SK-N-MC (cell line): ENCODE data around the gene OLIG2.

Source experiments
- DNase-seq: peaks from one replicate; pipeline ENCODE4 v3.0.0-alpha.2; 2011; ENCODE audit warnings: low read depth, low spot score
- H3K27ac ChIP-seq: fragments of 200-600 bp; sonication (generic); 2 replicates; pipeline ENCODE4 v1.5.1; 2016; ENCODE audit warnings: mixed run types
- H3K36me3 ChIP-seq: fragments of 200-600 bp; sonication (generic); 2 replicates; pipeline ENCODE4 v1.6.1; 2017; ENCODE audit warnings: antibody characterized with exemption, low read length, mixed read lengths; ENCODE audit not compliant: insufficient read depth
- H3K4me3 ChIP-seq: fragments of 200-600 bp; sonication (generic); 2 replicates; pipeline ENCODE4 v1.5.1; 2016
- H3K9ac ChIP-seq: fragments of 200-600 bp; sonication (generic); 2 replicates; pipeline ENCODE4 v1.8.0; 2017; ENCODE audit warnings: mixed run types, mixed read lengths; ENCODE audit not compliant: insufficient read length
- H3K9me3 ChIP-seq: fragments of 200-600 bp; sonication (generic); 2 replicates; pipeline ENCODE4 v1.6.1; 2017; ENCODE audit warnings: low read depth, mild to moderate bottlenecking, antibody characterized with exemption, low read length, moderate library complexity, mixed read lengths
- EZH2 ChIP-seq: fragments of 200-600 bp; sonication (generic); IDR thresholded peaks from one replicate; pipeline ENCODE4 v1.6.1; 2017; ENCODE audit warnings: antibody characterized with exemption
- FOXP2 ChIP-seq: optimal IDR thresholded peaks from 2 replicates; pipeline ENCODE3; 2011; ENCODE audit warnings: mild to moderate bottlenecking, moderate library complexity; ENCODE audit not compliant: insufficient read depth; ENCODE audit errors: extremely low read length, control extremely low read depth
- POLR2AphosphoS5 ChIP-seq: IDR thresholded peaks from 2 replicates; pipeline ENCODE4 v1.6.1; 2012; ENCODE audit warnings: mild to moderate bottlenecking, low read depth, low read length, borderline replicate concordance

The OLIG2 gene

DNA sequence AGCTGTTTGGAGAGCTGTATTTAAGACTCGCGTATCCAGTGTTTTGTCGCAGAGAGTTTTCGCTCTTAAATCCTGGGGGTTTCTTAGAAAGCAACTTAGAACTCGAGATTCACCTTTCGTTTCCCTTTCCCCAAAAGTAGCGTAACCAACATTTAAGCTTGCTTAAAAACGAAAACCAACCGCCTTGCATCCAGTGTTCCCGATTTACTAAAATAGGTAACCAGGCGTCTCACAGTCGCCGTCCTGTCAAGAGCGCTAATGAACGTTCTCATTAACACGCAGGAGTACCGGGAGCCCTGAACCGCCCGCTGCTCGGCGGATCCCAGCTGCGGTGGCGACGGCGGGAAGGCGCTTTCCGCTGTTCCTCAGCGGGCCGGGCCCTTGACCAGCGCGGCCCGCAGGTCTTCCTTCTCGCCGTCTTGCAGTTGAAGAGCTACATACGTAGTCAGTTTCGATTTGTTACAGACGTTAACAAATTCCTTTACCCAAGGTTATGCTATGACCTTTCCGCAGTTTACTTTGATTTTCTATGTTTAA is 46.1 kb downstream of the OLIG2 start:
- Histone ChIP-seq H3K4me3 (no peak overlapping the region), H3K36me3 (no peaks in the 10 kb centered on the region), H3K27ac (no peak overlapping the region), H3K9me3 (peaks cover 5% of the 10 kb centered on the region; the same call in 1 of the 2 replicates), H3K9ac (no peak overlapping the region)
- TF ChIP-seq FOXP2 (no peak), EZH2 (peak; percentile 96)
- no peak for DNase-seq

DNA sequence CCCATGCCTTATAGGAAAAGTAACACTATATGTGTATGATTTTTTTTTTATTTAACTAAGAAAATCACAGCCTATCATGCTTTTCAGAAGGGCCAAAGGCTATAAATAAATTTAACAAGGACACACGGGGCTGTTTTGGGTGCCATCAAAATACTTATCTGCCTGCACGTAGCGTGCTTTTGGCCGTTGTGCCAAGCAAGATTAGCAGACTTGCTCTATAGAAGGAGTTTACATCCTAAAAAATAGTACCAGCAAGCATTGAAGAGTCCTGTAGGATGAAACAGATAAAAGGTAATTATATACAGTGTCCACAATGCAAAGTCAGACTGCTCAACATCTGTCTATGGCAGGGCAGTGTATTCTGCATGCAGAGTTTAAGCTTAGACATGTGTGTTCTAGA is 47.9 kb downstream of the OLIG2 start:
- H3K36me3 ChIP-seq, result no peaks in the 10 kb centered on the region
- no peak for TF ChIP-seq POLR2AphosphoS5
- no peak for TF ChIP-seq FOXP2
- TF ChIP-seq EZH2, result no peak
- no peak overlapping the region for H3K27ac ChIP-seq

DNA sequence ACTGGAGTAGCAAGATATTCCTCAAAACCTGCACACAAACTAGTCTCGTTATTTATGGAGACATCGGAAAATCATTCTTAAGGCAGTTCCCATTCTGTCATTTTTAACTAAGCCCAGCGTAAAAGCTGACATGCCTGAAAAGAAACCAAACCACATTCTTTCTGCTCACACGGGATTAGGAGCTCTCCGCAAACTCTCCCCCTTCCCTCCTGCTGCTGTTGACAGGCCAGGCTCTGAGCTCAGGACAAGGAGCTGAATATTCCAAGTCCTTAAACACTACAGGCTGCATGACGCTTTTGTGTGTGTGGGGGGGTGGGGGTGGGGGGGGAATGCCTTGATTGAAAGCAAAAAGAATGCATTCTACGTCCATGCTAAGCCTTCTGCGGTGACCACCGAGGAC is 49.4 kb downstream of the OLIG2 start:
- Histone ChIP-seq H3K9ac (no peak overlapping the region), H3K4me3 (no peak overlapping the region), H3K36me3 (no peaks in the 10 kb centered on the region), H3K27ac (no peak overlapping the region), H3K9me3 (no peaks in the 10 kb centered on the region)
- no peak for DNase-seq
- TF ChIP-seq EZH2 (no peak), FOXP2 (no peak), POLR2AphosphoS5 (no peak)

More for the DNA sequence above, 47.9 kb downstream of the OLIG2 start:
- Histone ChIP-seq H3K9ac (no peak overlapping the region), H3K9me3 (peaks cover 5% of the 10 kb centered on the region; the same call in 1 of the 2 replicates), H3K4me3 (no peak overlapping the region)
- DNase-seq, result no peak

DNA sequence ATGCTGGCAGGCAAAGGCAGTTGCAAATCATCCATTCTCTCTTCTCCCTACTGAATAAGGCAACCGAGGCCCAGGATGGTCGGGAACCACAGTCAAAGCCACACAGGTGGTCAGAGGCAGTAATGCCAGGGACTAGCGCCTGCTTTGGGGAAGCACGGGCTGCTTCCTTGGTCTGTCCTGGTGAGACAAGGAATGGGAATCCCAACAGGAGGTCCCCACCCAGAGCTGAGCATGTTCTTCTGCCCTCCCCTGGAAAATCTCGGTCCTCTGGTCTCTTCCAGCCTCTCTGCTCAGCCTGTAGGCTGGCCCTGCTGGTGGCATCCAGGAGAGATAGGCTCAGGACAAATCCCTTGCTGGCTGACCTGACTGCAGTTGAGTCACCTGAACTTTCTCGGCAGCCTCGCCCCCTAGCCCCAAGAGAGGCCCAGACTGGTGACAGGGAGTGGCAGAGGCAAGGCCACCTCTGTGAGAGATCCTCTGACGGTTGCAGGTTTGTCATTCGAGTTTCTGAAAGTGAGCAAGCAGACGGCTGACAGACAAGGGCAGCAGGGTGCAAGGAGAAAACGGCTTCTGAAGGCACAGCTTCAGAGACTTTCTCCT is 50.0 kb downstream of the OLIG2 start:
- no peaks in the 10 kb centered on the region for H3K36me3 ChIP-seq
- H3K9ac ChIP-seq, result no peak overlapping the region
- no peaks in the 10 kb centered on the region for H3K9me3 ChIP-seq
- no peak overlapping the region for H3K27ac ChIP-seq
- no peak for DNase-seq
- no peak for TF ChIP-seq POLR2AphosphoS5
- no peak for TF ChIP-seq EZH2
- no peak for TF ChIP-seq FOXP2
- no peak overlapping the region for H3K4me3 ChIP-seq

DNA sequence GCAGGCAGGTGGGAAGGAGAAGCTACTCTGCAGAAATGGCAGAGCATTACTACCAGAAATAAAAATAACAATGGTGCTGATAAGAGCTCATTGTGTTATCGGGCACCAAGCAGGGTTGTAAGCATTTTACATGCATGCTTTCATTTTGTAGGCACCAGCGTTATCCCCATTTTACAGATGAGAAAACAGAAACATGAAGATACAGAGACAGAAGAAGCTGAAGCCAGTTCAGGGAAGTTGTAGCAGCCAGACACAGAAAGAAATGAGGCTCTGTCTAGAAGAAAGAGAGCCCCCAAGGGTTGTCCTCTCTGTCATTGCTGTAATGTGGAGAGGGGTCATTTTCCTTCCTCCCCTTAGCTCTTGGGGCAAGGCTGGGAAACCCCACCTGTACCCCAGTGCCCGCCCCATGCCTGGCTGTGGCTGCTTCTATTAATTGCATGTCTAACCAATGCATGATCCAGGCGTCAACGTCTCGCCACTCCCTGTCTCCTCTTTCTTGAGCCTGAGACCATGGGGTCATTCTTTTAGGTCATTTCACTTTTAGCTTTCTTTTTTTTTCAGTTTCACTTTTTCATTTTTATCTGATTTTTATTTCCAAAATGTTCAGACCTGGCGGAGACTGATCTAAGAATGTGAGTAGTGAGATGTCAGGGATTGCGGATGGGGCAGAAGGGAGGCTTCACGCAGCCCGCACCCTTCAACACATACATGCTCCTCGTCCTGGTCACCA is 51.0 kb downstream of the OLIG2 start:
- no peak for DNase-seq
- H3K36me3 ChIP-seq, result no peaks in the 10 kb centered on the region
- no peak overlapping the region for H3K4me3 ChIP-seq
- no peak overlapping the region for H3K9ac ChIP-seq
- no peak overlapping the region for H3K27ac ChIP-seq
- no peaks in the 10 kb centered on the region for H3K9me3 ChIP-seq
- TF ChIP-seq FOXP2 (no peak), POLR2AphosphoS5 (no peak), EZH2 (no peak)
